HG02610 (cell line): Measurements from ENCODE around the gene RAB14.

Experiments
- ATAC-seq: cut with Tn5 transposase; IDR thresholded peaks from one replicate; pipeline ENCODE4 v1.9.1; 2021; ENCODE audit warnings: mild to moderate bottlenecking, moderate library complexity; ENCODE audit not compliant: unreplicated experiment

Gene RAB14

GRCh38 chr9:121220996-121221663, 19.5 kb upstream of the RAB14 start:
- ATAC-seq = no peak

DNA sequence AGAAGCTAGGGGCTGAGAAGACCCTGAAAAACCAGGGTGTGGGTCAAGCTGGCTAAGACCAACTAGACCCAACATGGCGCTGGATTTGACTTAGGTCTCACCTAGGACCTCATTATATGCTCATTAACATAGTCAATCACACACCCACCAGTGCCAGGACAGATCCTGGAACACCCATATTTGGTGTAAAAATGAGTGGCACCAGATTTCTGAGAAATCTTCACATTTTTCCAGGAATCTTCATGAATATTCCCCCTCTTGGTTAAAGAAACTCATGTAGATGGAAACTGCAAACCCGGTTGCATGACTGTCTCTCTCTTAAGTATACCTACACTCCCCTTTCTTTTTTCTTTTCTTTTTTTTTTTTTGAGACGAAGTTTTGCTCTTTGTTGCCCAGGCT, 17.9 kb upstream of the RAB14 start:
- ATAC-seq = no peak

DNA sequence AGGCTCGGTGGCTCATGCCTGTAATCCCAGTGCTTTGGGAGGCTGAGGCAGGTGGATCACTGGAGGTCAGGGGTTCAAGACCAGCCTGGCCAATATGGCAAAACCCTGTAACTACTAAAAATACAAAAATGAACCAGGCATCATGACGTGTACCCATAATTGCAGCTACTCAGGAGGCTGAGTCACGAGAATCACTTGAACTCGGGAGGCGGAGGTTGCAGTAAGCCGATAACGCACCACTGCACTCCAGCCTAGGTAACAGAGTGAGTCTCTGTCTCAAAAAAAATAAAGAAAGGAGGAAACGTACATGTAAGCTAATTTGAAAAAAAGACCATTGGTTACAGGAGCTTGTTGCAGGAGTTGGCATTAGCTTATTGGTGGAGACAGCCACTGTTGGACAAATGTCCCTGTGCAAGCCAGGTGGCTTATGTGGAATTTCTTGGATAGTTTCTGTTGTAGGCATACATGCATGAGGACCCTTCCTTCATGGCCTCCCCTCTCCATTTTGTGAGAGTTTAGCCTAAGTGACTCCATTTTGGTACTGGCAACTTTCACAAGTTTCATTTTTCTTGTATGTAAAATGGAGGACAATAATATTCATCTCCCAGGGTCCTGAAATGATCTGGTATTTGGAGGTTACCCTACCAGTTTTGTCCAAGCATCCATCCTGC, 16.8 kb upstream of the RAB14 start:
- ATAC-seq = no peak

DNA sequence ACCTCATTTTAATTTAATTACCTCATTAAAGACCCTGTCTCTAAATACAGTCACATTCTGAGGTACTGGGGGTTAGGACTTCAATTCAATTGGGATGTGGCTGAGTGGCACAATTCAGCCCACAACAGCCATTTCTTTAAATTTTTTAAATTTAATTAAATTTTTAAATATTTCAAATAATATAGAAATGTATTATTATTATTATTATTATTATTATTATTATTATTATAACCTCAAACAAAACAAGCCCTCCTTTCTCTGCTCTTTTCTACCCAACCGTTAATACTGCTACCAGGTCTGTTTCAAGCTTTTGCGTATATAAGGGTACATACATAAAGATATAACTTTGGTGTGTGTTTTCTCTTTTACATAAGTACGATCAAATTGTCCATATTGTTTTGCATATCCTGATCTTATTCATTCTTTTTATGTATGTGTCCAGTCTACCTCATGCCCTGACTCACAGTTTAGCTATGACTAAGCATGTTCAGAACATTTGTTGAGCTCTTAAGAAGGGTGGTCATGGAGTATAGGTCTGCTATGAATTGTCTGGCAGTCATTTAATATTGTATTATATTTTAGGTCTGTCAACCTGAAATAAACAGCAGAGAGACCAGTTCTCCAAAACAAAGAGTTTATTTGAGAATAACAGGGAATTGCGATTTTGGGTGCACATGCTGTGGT, 16.1 kb upstream of the RAB14 start:
- ATAC-seq = peak; percentile 95

DNA sequence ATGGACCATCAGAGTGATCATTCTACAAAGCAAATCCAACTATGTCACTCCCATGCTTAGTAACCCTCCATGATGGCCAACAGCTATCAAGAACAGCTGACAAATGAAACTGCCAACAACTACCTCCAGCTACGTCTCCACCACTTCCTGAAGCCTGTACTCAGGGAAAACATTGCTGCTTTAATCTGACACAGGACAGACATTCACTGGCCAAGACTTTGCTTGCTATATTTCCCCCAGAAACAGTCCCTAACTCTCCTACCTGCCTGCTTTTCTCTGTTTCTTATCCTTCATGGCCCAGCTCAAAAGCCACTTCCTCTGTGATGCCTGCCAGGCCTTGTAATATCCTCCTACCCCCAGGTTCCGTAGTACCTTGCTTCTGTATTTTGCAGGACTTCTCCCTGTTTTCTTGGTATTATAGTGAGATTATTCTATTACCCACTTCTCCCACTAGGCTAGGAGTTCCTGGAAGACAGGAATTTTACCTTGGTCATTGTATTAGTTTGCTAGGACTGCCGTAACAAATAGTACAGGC, 14.7 kb upstream of the RAB14 start:
- no peak for ATAC-seq

GRCh38 chr9:121214005-121214404, 12.3 kb upstream of the RAB14 start:
- no peak for ATAC-seq

GRCh38 chr9:121213136-121213806, 11.6 kb upstream of the RAB14 start:
- ATAC-seq = no peak

GRCh38 chr9:121210536-121210935, 8.9 kb upstream of the RAB14 start:
- ATAC-seq = no peak

- peak; percentile 77 for ATAC-seq
These were observed 5.8 kb upstream of the RAB14 start for GRCh38 chr9:121207371-121207940.

- ATAC-seq = peak; percentile 54
These were observed 5.1 kb upstream of the RAB14 start for GRCh38 chr9:121206516-121207370.

DNA sequence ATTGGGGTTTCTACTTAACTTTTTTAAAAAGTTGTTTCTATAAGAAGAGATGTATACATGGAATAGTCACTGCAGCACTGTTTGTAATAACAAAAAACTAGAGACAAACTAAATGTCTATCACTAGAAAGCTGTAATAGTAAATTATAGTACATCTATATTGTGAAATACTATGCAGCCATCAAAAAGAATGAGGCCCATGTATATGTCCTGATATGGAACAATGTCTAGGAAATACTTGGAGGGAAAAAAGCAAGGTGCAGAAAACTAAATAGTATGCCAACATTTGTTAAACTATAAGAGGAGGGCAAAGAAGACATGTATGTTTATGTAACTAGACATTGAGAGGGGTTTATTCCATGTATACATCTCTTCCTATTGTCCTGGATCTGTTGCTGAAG, 2.9 kb upstream of the RAB14 start:
- no peak for ATAC-seq

DNA sequence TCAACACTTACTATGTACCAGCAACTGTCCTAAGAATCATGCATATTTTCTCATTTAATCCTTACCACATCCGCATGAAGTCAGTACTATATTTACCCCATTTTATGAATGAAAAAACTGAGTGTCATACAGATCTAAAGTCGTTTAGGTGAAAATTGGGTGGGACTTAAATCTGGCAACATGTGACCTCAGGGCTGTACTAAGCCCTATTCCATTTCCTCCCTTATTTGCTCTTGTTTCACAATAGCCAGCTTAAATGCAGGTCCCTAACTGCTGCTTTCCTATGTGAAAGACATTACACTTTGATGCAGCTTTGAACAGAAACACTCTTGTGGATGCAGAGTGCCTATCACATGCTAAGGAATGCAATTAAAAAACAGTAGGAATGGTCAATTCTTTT, 2.5 kb upstream of the RAB14 start:
- ATAC-seq = no peak

DNA sequence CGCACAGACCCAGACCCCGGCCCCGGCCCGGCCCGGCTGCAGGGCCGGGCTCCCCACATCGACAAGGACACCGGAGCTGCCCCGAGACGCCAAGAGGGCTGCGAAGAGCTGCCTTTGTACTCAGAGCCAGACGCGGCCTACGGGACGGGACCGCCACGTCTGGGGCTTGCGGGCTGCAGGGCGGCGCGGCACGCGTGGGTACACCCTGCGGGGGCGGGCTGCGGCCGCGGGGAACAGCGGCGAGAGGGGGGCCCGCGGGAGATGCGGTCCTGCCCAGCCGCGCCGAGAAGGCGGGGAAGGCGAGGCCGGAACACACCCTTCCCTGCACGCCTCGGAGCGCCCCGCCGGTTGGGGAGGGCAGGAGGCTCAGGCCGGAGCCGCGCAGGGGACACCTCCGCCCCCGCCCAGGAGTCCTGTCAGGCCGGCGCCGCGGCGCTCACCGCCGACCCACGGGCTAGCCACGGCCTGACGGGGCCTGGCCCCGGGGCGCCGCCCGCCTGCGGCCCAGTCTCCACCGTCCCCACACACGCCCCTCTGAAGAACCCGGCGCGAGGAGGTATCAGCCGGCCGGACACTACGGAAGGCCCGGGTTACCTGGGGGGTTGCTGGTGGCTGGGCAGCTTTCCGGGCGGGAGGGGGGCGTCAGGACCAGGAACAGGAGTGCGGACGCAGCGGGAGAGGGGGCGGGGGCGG, 478 bp downstream of the RAB14 start:
- peak; percentile 27 for ATAC-seq

- ATAC-seq = no peak
These were observed 1.3 kb downstream of the RAB14 start for GRCh38 chr9:121200356-121200755.

GRCh38 chr9:121199921-121200320, 1.7 kb downstream of the RAB14 start:
- no peak for ATAC-seq

- ATAC-seq = no peak
These were observed 3.1 kb downstream of the RAB14 start for GRCh38 chr9:121198512-121199042.

DNA sequence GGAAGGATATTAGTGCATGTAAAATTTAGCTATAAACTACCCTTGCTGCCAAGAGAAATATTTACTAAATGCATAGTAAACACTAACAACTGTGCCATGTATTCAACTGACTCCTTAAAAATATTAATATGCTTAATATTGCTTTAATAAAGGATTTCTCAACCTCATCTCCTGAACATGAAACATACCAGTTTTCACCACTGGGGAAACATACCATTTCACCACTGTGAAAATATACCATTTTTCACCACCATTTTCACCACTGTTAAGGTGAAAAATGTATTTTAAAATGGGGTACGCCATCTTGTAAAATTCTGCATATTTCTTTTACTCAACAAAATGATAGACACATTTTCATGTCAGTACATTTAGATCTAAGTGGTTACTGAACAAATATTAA, 4.5 kb downstream of the RAB14 start:
- ATAC-seq = no peak

GRCh38 chr9:121196389-121196788, 5.3 kb downstream of the RAB14 start:
- peak; percentile 43 for ATAC-seq

DNA sequence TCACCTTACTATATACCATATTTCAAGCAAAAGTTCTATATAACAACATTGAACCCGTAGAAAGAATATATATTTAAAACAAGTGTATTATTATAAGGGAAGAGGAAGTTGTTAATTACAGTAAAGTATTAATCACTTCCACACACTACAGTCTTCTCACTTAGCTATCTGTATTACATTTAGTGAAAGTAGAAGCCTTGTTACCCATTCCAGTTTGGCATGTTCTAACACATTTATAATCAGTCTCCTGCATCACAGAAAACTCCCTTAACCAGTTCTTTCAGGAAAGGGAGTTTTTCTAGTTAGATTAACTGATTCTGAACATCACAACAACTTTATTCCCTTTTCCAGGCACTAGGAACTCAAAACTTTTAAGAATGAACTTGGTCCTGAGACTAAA, 6.9 kb downstream of the RAB14 start:
- peak; percentile 43 for ATAC-seq
